CMK (cell line): ENCODE data around the gene TTC33.

Experiments used
- DNase-seq: peaks from one replicate; pipeline ENCODE4 v3.0.0-alpha.2; 2010; ENCODE audit warnings: low read depth

TTC33 gene

GRCh38 chr5:40521108-40521785 lies 234.5 kb downstream of the TTC33 start:
- DNase-seq, result no peak

- DNase-seq, result no peak
Observed at GRCh38 chr5:40518485-40518917, 237.3 kb downstream of the TTC33 start.

- DNase-seq, result no peak
Observed at GRCh38 chr5:40515476-40515875, 240.3 kb downstream of the TTC33 start.

- DNase-seq, result no peak
Observed at GRCh38 chr5:40514976-40515375, 240.8 kb downstream of the TTC33 start.

GRCh38 chr5:40511801-40512200 lies 244.0 kb downstream of the TTC33 start:
- DNase-seq, result no peak

- DNase-seq, result no peak
Observed at GRCh38 chr5:40507095-40507494, 248.7 kb downstream of the TTC33 start.

GRCh38 chr5:40505031-40505430 lies 250.7 kb downstream of the TTC33 start:
- no peak for DNase-seq

GRCh38 chr5:40503439-40503838 lies 252.3 kb downstream of the TTC33 start:
- DNase-seq, result no peak

GRCh38 chr5:40502736-40503135 lies 253.0 kb downstream of the TTC33 start:
- DNase-seq, result no peak

GRCh38 chr5:40501711-40502444 lies 253.9 kb downstream of the TTC33 start:
- DNase-seq, result no peak

GRCh38 chr5:40499518-40500273 lies 256.1 kb downstream of the TTC33 start:
- no peak for DNase-seq

GRCh38 chr5:40499007-40499406 lies 256.8 kb downstream of the TTC33 start:
- DNase-seq, result no peak

- no peak for DNase-seq
Observed at GRCh38 chr5:40497573-40497972, 258.2 kb downstream of the TTC33 start.

GRCh38 chr5:40495237-40495635 lies 260.5 kb downstream of the TTC33 start:
- DNase-seq, result no peak

GRCh38 chr5:40494631-40495236 lies 261.0 kb downstream of the TTC33 start:
- DNase-seq, result no peak

- DNase-seq, result no peak
Observed at GRCh38 chr5:40492056-40492455, 263.7 kb downstream of the TTC33 start.

GRCh38 chr5:40491644-40492043 lies 264.1 kb downstream of the TTC33 start:
- DNase-seq, result no peak

GRCh38 chr5:40490464-40491111 lies 265.2 kb downstream of the TTC33 start:
- no peak for DNase-seq

- no peak for DNase-seq
Observed at GRCh38 chr5:40489421-40489820, 266.3 kb downstream of the TTC33 start.

- DNase-seq, result no peak
Observed at GRCh38 chr5:40486437-40487275, 269.1 kb downstream of the TTC33 start.
